K562 (cell line): Measurements from ENCODE around the gene GALNT12. TPM values are rescaled to one million over a fixed set of nuclear protein-coding genes. Genes with fewer than 3 reads are reported as not detected.

ENCODE experiments used
- ETV1 ChIP-seq: fragments of 450-650 bp; conservative IDR thresholded peaks from 2 replicates; pipeline ENCODE4 v1.6.1; 2016; ENCODE audit warnings: missing genetic modification characterization, control low read depth, low read depth, missing compliant biosample characterization
- GTF2F1 ChIP-seq: IDR thresholded peaks from 2 replicates; pipeline ENCODE4 v1.6.1; 2011; ENCODE audit warnings: low read depth, low read length, improper control_type of control experiment
- HDAC3 ChIP-seq: fragments of 450-650 bp; IDR thresholded peaks from 2 replicates; pipeline ENCODE4 v1.6.1; 2018; ENCODE audit warnings: borderline replicate concordance, mild to moderate bottlenecking, moderate library complexity; ENCODE audit not compliant: partially characterized antibody
- IFI16 ChIP-seq: fragments of 250-450 bp; sonication (Bioruptor Pico); IDR thresholded peaks from 2 replicates; pipeline ENCODE4 v2.1.2; 2022; ENCODE audit warnings: mild to moderate bottlenecking, inconsistent platforms
- ILK ChIP-seq: fragments of 450-650 bp; IDR thresholded peaks from 2 replicates; pipeline ENCODE4 v1.6.1; 2016; ENCODE audit warnings: missing genetic modification characterization, low read depth, mild to moderate bottlenecking, missing compliant biosample characterization, moderate library complexity, borderline replicate concordance
- NCOA6 ChIP-seq: fragments of 450-650 bp; IDR thresholded peaks from 2 replicates; pipeline ENCODE4 v1.6.1; 2017; ENCODE audit warnings: mild to moderate bottlenecking
- NFE2L1 ChIP-seq: fragments of 450-650 bp; IDR thresholded peaks from 2 replicates; pipeline ENCODE4 v1.6.1; 2016; ENCODE audit warnings: missing genetic modification characterization, low read depth, mild to moderate bottlenecking, missing compliant biosample characterization, moderate library complexity, borderline replicate concordance
- NR2F6 ChIP-seq: fragments of 450-650 bp; formaldehyde crosslinking; IDR thresholded peaks from 2 replicates; pipeline ENCODE4 v1.4.0; 2020; ENCODE audit warnings: mild to moderate bottlenecking
- PTBP1 ChIP-seq: fragments of 200-400 bp; formaldehyde crosslinking; IDR thresholded peaks from 2 replicates; pipeline ENCODE4 v1.6.1; 2017; ENCODE audit warnings: low read depth, low read length
- RBBP5 ChIP-seq: fragments of 200-600 bp; sonication (generic); IDR thresholded peaks from 2 replicates; pipeline ENCODE4 v1.6.1; 2012; ENCODE audit warnings: borderline replicate concordance, mild to moderate bottlenecking, low read length, control low read depth, inconsistent platforms; ENCODE audit not compliant: insufficient read depth, poor library complexity, severe bottlenecking
- TAF1 ChIP-seq: IDR thresholded peaks from 2 replicates; pipeline ENCODE4 v1.6.1; 2011; ENCODE audit warnings: mild to moderate bottlenecking, low read length, moderate library complexity; ENCODE audit not compliant: insufficient read depth, control insufficient read depth, severe bottlenecking; ENCODE audit errors: extremely low read depth
- ZC3H11A ChIP-seq: IDR thresholded peaks from 2 replicates; pipeline ENCODE4 v1.6.1; 2012; ENCODE audit warnings: low read depth, low read length, improper control_type of control experiment
- ZNF197 ChIP-seq: fragments of 200-800 bp; sonication (Bioruptor generic); IDR thresholded peaks from 2 replicates; pipeline ENCODE4 v1.6.1; 2016; ENCODE audit warnings: low read depth, missing genetic modification characterization, missing compliant biosample characterization
- ZNF436 ChIP-seq: fragments of 250-450, 450-650 bp; sonication (Bioruptor Pico); formaldehyde crosslinking; IDR thresholded peaks from 2 replicates; pipeline ENCODE4 v1.7.0; 2020; ENCODE audit warnings: mild to moderate bottlenecking
- ZNF79 ChIP-seq: fragments of 250-450 bp; sonication (Bioruptor Pico); IDR thresholded peaks from 2 replicates; pipeline ENCODE4 v1.4.0; 2020; ENCODE audit warnings: low read depth, mild to moderate bottlenecking, moderate library complexity
- polyA plus RNA-seq, 8 experiments: library from polyadenylated mRNA; depleted of rRNA in 4 of 8; stranded (reverse) in 5 of 8; unstranded in 3 of 8; fragments of >200 nt; fragmentation: Nextera tagmentation in 2 of 8; fragmentation: Illumina TruSeq in 1 of 8; extraction: Ambion mirVana in 2 of 8; extraction: Trizol in 1 of 8; gene quantifications; 2 replicates each; pipeline versions ENCODE4 v1.2.1 to v1.2.3, GENCODE V29; 2011 to 2014; ENCODE audit warnings: inconsistent platforms in 1 of 8, missing spikeins in 1 of 8
- total RNA-seq, 7 experiments: library from RNA; depleted of rRNA in 6 of 7; stranded (reverse); fragments of >200 nt in 6 of 7; fragmentation: Illumina TruSeq in 2 of 7; extraction: Trizol in 2 of 7; gene quantifications; 2 replicates each; pipeline versions ENCODE4 v1.2.1 to v1.2.3, GENCODE V29; 2011 to 2021; ENCODE audit warnings: low replicate concordance in 1 of 7
- TF ChIP-seq, protein P1 (sequence below): IDR thresholded peaks from 2 replicates; pipeline ENCODE4 v1.6.1; 2014; ENCODE audit warnings: antibody characterized with exemption
- TF ChIP-seq, protein P2 (sequence below): fragments of 450-650 bp; IDR thresholded peaks from 2 replicates; pipeline ENCODE4 v1.6.1; 2017; ENCODE audit warnings: mild to moderate bottlenecking, moderate library complexity
- TF ChIP-seq, protein P3 (sequence below): IDR thresholded peaks from 2 replicates; pipeline ENCODE4 v1.6.1; 2012; ENCODE audit warnings: low read depth, low read length, improper control_type of control experiment, borderline replicate concordance
- TF ChIP-seq, protein P4 (sequence below): fragments of 450-650 bp; IDR thresholded peaks from 2 replicates; pipeline ENCODE4 v1.6.1; 2016; ENCODE audit warnings: borderline replicate concordance

The GALNT12 gene
- total and polyA plus RNA-seq, 9 of the 15 experiments (the other 6 are each of a cell fraction or from before 2014, with no cell fraction given), result 29.7 to 82.9 (median 44.2) TPM

DNA sequence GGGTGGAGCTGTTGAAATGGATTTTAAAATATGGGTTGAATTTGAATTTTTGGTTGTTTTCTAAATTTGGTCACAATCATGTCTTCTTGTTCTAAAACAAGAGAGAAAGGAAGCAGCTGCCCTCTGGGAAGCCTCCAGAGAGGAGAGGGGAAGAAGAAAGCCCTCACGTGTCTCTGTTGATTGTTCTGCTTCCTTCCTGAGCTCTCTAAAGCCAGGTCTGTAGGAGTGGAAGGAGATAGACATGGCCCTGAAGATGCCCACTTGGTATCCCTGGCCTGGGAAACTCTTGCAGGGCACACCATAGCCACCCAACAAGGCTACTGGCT lies 59.6 kb downstream of the GALNT12 start (continued):
- TF ChIP-seq, protein P1, sequence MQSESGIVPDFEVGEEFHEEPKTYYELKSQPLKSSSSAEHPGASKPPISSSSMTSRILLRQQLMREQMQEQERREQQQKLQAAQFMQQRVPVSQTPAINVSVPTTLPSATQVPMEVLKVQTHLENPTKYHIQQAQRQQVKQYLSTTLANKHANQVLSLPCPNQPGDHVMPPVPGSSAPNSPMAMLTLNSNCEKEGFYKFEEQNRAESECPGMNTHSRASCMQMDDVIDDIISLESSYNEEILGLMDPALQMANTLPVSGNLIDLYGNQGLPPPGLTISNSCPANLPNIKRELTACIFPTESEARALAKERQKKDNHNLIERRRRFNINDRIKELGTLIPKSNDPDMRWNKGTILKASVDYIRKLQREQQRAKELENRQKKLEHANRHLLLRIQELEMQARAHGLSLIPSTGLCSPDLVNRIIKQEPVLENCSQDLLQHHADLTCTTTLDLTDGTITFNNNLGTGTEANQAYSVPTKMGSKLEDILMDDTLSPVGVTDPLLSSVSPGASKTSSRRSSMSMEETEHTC, result no peak
- TF ChIP-seq ZNF197 (CRISPR knock-in tag) (peak; percentile 43; the same call in 1 of the 2 replicates), ZC3H11A (no peak), NCOA6 (no peak), NFE2L1 (tag) (no peak), PTBP1 (no peak), RBBP5 (peak; percentile 6), GTF2F1 (no peak), ILK (tag) (no peak), ZNF79 (0 out of 2 replicates have a peak, but pooled peaks have one; percentile 33), ETV1 (tag) (peak; percentile 32; the same call in 1 of the 2 replicates), HDAC3 (no peak), TAF1 (no peak), ZNF436 (no peak), NR2F6 (CRISPR knock-in tag) (no peak), IFI16 (CRISPR knock-in tag) (no peak)
- TF ChIP-seq, protein P2, sequence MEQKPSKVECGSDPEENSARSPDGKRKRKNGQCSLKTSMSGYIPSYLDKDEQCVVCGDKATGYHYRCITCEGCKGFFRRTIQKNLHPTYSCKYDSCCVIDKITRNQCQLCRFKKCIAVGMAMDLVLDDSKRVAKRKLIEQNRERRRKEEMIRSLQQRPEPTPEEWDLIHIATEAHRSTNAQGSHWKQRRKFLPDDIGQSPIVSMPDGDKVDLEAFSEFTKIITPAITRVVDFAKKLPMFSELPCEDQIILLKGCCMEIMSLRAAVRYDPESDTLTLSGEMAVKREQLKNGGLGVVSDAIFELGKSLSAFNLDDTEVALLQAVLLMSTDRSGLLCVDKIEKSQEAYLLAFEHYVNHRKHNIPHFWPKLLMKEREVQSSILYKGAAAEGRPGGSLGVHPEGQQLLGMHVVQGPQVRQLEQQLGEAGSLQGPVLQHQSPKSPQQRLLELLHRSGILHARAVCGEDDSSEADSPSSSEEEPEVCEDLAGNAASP, result no peak
- TF ChIP-seq, protein P3, sequence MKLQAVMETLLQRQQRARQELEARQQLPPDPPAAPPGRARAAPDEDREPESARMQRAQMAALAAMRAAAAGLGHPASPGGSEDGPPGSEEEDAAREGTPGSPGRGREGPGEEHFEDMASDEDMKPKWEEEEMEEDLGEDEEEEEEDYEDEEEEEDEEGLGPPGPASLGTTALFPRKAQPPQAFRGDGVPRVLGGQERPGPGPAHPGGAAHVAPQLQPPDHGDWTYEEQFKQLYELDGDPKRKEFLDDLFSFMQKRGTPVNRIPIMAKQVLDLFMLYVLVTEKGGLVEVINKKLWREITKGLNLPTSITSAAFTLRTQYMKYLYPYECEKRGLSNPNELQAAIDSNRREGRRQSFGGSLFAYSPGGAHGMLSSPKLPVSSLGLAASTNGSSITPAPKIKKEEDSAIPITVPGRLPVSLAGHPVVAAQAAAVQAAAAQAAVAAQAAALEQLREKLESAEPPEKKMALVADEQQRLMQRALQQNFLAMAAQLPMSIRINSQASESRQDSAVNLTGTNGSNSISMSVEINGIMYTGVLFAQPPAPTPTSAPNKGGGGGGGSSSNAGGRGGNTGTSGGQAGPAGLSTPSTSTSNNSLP, result no peak
- TF ChIP-seq, protein P4, sequence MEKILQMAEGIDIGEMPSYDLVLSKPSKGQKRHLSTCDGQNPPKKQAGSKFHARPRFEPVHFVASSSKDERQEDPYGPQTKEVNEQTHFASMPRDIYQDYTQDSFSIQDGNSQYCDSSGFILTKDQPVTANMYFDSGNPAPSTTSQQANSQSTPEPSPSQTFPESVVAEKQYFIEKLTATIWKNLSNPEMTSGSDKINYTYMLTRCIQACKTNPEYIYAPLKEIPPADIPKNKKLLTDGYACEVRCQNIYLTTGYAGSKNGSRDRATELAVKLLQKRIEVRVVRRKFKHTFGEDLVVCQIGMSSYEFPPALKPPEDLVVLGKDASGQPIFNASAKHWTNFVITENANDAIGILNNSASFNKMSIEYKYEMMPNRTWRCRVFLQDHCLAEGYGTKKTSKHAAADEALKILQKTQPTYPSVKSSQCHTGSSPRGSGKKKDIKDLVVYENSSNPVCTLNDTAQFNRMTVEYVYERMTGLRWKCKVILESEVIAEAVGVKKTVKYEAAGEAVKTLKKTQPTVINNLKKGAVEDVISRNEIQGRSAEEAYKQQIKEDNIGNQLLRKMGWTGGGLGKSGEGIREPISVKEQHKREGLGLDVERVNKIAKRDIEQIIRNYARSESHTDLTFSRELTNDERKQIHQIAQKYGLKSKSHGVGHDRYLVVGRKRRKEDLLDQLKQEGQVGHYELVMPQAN, result no peak
